K562 (cell line): ENCODE data around the gene SDHC. TPM values are rescaled to one million over a fixed set of nuclear protein-coding genes. Genes with fewer than 3 reads are reported as not detected.

Experiments used
- ADNP ChIP-seq: fragments of 200-800 bp; sonication (Bioruptor generic); IDR thresholded peaks from 2 replicates; pipeline ENCODE4 v1.6.1; 2016; ENCODE audit warnings: missing genetic modification characterization, missing compliant biosample characterization
- ATF7 ChIP-seq: fragments of 450-650 bp; IDR thresholded peaks from 2 replicates; pipeline ENCODE4 v1.7.1; 2014; ENCODE audit warnings: mild to moderate bottlenecking, moderate library complexity
- CBX8 ChIP-seq: fragments of 200-600 bp; sonication (generic); IDR thresholded peaks from 2 replicates; pipeline ENCODE4 v1.6.1; 2012; ENCODE audit warnings: borderline replicate concordance, mixed run types, low read depth, mild to moderate bottlenecking, moderate library complexity, mixed read lengths, low read length, control low read depth, inconsistent platforms; ENCODE audit not compliant: poor library complexity, severe bottlenecking; ENCODE audit errors: extremely low read depth
- EHMT2 ChIP-seq: fragments of 450-650 bp; IDR thresholded peaks from 2 replicates; pipeline ENCODE4 v1.6.1; 2018; ENCODE audit warnings: antibody characterized with exemption
- NCOA2 ChIP-seq, 2 experiments: fragments of 450-650 bp; IDR thresholded peaks; 2 replicates each; pipeline ENCODE4 v1.6.1; 2018; ENCODE audit warnings: mild to moderate bottlenecking in 2 of 2, moderate library complexity in 1 of 2; ENCODE audit not compliant: partially characterized antibody in 2 of 2
- NCOA4 ChIP-seq: fragments of 450-650 bp; IDR thresholded peaks from 2 replicates; pipeline ENCODE4 v1.6.1; 2018; ENCODE audit warnings: mild to moderate bottlenecking; ENCODE audit not compliant: partially characterized antibody
- POLR2B ChIP-seq: fragments of 450-650 bp; IDR thresholded peaks from 2 replicates; pipeline ENCODE4 v1.6.1; 2018; ENCODE audit warnings: low read depth; ENCODE audit not compliant: partially characterized antibody
- POLR2G ChIP-seq: fragments of 200-400 bp; formaldehyde crosslinking; IDR thresholded peaks from 2 replicates; pipeline ENCODE4 v1.6.1; 2017; ENCODE audit warnings: low read depth, mild to moderate bottlenecking, antibody characterized with exemption, low read length, moderate library complexity
- POLR3G ChIP-seq: IDR thresholded peaks from 2 replicates; pipeline ENCODE4 v1.6.1; 2011; ENCODE audit not compliant: insufficient read length, insufficient replicate concordance; ENCODE audit errors: extremely low read depth
- SMARCA4 ChIP-seq: fragments of 450-650 bp; IDR thresholded peaks from 2 replicates; pipeline ENCODE4 v1.6.1; 2016
- TOE1 ChIP-seq, 2 experiments: fragments of 450-650 bp in 1 of 2; sonication (generic) in 1 of 2; formaldehyde crosslinking in 1 of 2; IDR thresholded peaks; 2 replicates each; pipeline versions ENCODE4 v1.7.1 to v1.8.0; 2016 to 2022; ENCODE audit warnings: borderline replicate concordance in 2 of 2, mild to moderate bottlenecking in 2 of 2, antibody characterized with exemption in 1 of 2, inconsistent platforms in 1 of 2, low read depth in 1 of 2, missing genetic modification reagents in 1 of 2, moderate library complexity in 1 of 2
- ZNF24 ChIP-seq: fragments of 450-650 bp; IDR thresholded peaks from 2 replicates; pipeline ENCODE4 v1.6.1; 2016
- ZNF274 ChIP-seq: IDR thresholded peaks from 2 replicates; pipeline ENCODE4 v1.6.1; 2011; ENCODE audit warnings: low read depth, mild to moderate bottlenecking, low read length, moderate library complexity, borderline replicate concordance
- ZNF431 ChIP-seq: sonication (generic); formaldehyde crosslinking; IDR thresholded peaks from 2 replicates; pipeline ENCODE4 v1.8.0; 2022; ENCODE audit warnings: mild to moderate bottlenecking, missing genetic modification reagents
- ZNF764 ChIP-seq: fragments of 250-450 bp; sonication (Bioruptor Pico); IDR thresholded peaks from 2 replicates; pipeline ENCODE4 v1.4.0; 2020; ENCODE audit warnings: low read depth, mild to moderate bottlenecking, moderate library complexity
- polyA plus RNA-seq, 8 experiments: library from polyadenylated mRNA; depleted of rRNA in 4 of 8; stranded (reverse) in 5 of 8; unstranded in 3 of 8; fragments of >200 nt; fragmentation: Nextera tagmentation in 2 of 8; fragmentation: Illumina TruSeq in 1 of 8; extraction: Ambion mirVana in 2 of 8; extraction: Trizol in 1 of 8; gene quantifications; 2 replicates each; pipeline versions ENCODE4 v1.2.1 to v1.2.3, GENCODE V29; 2011 to 2014; ENCODE audit warnings: inconsistent platforms in 1 of 8, missing spikeins in 1 of 8
- total RNA-seq, 7 experiments: library from RNA; depleted of rRNA in 6 of 7; stranded (reverse); fragments of >200 nt in 6 of 7; fragmentation: Illumina TruSeq in 2 of 7; extraction: Trizol in 2 of 7; gene quantifications; 2 replicates each; pipeline versions ENCODE4 v1.2.1 to v1.2.3, GENCODE V29; 2011 to 2021; ENCODE audit warnings: low replicate concordance in 1 of 7
- TF ChIP-seq, protein P1 (sequence below): conservative IDR thresholded peaks from 2 replicates; pipeline ENCODE4 v1.6.1; 2011; ENCODE audit warnings: low read depth, mild to moderate bottlenecking, low read length; ENCODE audit not compliant: control insufficient read depth
- TF ChIP-seq, protein P2 (sequence below): fragments of 250-450 bp; sonication (Bioruptor Pico); IDR thresholded peaks from 2 replicates; pipeline ENCODE4 v1.8.0; 2021; ENCODE audit warnings: moderate library complexity, mild to moderate bottlenecking, inconsistent platforms
- TF ChIP-seq, protein P3 (sequence below): sonication (generic); formaldehyde crosslinking; IDR thresholded peaks from 2 replicates; pipeline ENCODE4 v1.8.0; 2022; ENCODE audit warnings: missing genetic modification reagents, mild to moderate bottlenecking, borderline replicate concordance
- TF ChIP-seq, protein P4 (sequence below), 2 experiments: fragments of 450-650 bp; IDR thresholded peaks; 2 replicates each; pipeline ENCODE4 v1.6.1; 2016
- TF ChIP-seq, protein P5 (sequence below): sonication (generic); formaldehyde crosslinking; IDR thresholded peaks from 2 replicates; pipeline ENCODE4 v1.8.1; 2022; ENCODE audit warnings: missing genetic modification reagents

Gene SDHC
- total and polyA plus RNA-seq, 9 of the 15 experiments (the other 6 are each of a cell fraction or from before 2014, with no cell fraction given) = 7.7 to 309 (median 174) TPM

DNA sequence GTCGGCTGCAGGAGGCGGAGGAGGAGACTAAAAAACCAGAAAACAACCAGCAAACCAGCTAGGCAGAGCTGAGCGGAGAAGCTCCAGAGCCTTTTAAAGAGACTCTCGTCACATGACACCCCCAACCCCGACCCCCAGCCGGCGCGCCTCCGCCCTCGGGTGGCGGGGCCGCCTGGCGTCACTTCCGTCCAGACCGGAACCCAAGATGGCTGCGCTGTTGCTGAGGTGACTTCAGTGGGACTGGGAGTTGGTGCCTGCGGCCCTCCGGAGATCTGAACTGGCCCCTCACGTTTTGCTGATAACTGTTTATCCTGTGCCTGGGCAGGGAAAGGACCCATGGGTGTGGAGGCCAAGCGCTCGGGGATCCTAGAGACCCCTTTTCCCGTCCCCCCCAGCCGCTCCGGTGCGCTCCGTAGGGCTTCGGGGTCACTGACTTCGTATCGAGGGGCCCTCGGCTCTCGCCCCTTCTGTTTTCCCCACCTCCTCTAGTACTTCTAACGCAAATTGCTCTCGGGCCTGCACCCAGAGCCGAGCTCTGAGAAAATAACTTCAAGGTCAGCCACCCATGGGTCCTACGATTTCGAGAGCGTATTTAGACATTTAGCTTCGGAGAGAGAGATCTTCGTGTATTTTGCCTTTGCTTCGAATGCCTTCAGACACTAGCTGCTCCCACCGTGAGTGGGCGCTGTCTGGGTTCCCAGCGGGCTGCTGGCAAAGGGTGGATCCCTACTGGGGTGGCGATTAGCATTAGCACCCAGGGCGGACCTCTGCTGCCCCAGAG, at the start of gene SDHC (continued):
- TF ChIP-seq, protein P1, sequence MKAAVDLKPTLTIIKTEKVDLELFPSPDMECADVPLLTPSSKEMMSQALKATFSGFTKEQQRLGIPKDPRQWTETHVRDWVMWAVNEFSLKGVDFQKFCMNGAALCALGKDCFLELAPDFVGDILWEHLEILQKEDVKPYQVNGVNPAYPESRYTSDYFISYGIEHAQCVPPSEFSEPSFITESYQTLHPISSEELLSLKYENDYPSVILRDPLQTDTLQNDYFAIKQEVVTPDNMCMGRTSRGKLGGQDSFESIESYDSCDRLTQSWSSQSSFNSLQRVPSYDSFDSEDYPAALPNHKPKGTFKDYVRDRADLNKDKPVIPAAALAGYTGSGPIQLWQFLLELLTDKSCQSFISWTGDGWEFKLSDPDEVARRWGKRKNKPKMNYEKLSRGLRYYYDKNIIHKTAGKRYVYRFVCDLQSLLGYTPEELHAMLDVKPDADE = peak; percentile 72
- TF ChIP-seq, protein P2, sequence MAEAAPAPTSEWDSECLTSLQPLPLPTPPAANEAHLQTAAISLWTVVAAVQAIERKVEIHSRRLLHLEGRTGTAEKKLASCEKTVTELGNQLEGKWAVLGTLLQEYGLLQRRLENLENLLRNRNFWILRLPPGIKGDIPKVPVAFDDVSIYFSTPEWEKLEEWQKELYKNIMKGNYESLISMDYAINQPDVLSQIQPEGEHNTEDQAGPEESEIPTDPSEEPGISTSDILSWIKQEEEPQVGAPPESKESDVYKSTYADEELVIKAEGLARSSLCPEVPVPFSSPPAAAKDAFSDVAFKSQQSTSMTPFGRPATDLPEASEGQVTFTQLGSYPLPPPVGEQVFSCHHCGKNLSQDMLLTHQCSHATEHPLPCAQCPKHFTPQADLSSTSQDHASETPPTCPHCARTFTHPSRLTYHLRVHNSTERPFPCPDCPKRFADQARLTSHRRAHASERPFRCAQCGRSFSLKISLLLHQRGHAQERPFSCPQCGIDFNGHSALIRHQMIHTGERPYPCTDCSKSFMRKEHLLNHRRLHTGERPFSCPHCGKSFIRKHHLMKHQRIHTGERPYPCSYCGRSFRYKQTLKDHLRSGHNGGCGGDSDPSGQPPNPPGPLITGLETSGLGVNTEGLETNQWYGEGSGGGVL = no peak
- TF ChIP-seq POLR2G (peak; percentile 98), ZNF274 (no peak), TOE1 (IDR thresholded peaks at IDR 0.05; ENCODE audit: borderline replicate concordance) (peak; percentile 96), TOE1 (CRISPR knock-in tag; IDR thresholded peaks at IDR 0.05; ENCODE audit: borderline replicate concordance, low read depth) (no peak), POLR2B (peak; percentile 92), CBX8 (no peak), POLR3G (no peak), ATF7 (peak; percentile 82; the same call in 1 of the 2 replicates), NCOA2 (IDR thresholded peaks at IDR 0.05; ENCODE audit: partially characterized antibody in 2 of 2) (no peak), ZNF24 (peak; percentile 29), SMARCA4 (0 out of 2 replicates have a peak, but pooled peaks have one; percentile 12), ADNP (tag) (no peak), EHMT2 (no peak), NCOA4 (no peak), ZNF431 (CRISPR knock-in tag) (no peak), ZNF764 (CRISPR knock-in tag) (no peak)
- TF ChIP-seq, protein P3, sequence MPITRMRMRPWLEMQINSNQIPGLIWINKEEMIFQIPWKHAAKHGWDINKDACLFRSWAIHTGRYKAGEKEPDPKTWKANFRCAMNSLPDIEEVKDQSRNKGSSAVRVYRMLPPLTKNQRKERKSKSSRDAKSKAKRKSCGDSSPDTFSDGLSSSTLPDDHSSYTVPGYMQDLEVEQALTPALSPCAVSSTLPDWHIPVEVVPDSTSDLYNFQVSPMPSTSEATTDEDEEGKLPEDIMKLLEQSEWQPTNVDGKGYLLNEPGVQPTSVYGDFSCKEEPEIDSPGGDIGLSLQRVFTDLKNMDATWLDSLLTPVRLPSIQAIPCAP = no peak
- TF ChIP-seq, protein P4, sequence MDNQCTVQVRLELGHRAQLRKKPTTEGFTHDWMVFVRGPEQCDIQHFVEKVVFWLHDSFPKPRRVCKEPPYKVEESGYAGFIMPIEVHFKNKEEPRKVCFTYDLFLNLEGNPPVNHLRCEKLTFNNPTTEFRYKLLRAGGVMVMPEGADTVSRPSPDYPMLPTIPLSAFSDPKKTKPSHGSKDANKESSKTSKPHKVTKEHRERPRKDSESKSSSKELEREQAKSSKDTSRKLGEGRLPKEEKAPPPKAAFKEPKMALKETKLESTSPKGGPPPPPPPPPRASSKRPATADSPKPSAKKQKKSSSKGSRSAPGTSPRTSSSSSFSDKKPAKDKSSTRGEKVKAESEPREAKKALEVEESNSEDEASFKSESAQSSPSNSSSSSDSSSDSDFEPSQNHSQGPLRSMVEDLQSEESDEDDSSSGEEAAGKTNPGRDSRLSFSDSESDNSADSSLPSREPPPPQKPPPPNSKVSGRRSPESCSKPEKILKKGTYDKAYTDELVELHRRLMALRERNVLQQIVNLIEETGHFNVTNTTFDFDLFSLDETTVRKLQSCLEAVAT (IDR thresholded peaks at IDR 0.05) = 0 out of 4 replicates have a peak, but pooled peaks of 1 of the 2 experiments have one; percentile 41
- TF ChIP-seq, protein P5, sequence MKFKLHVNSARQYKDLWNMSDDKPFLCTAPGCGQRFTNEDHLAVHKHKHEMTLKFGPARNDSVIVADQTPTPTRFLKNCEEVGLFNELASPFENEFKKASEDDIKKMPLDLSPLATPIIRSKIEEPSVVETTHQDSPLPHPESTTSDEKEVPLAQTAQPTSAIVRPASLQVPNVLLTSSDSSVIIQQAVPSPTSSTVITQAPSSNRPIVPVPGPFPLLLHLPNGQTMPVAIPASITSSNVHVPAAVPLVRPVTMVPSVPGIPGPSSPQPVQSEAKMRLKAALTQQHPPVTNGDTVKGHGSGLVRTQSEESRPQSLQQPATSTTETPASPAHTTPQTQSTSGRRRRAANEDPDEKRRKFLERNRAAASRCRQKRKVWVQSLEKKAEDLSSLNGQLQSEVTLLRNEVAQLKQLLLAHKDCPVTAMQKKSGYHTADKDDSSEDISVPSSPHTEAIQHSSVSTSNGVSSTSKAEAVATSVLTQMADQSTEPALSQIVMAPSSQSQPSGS (CRISPR knock-in tag) = no peak
